K562 (cell line): ENCODE data around the gene TTC33. TPM values are rescaled to one million over a fixed set of nuclear protein-coding genes. Genes with fewer than 3 reads are reported as not detected.
A peak's percentile ranks its signal among the peaks of the same experiment; 100 is the strongest.

Experiments used
- ATAC-seq: fragments of 200-7000 bp; cut with Tn5 transposase; 3 replicates; pipeline ENCODE4 v1.9.1; 2020; ENCODE audit warnings: moderate library complexity
- BruUV-seq: library from RNA; stranded (reverse); fragments of 400-500 nt; replicated peaks from 2 replicates; lab custom pipeline; 2021; lab: Mats Ljungman, UMichigan
- CTCF ChIA-PET: fragments of 300-600 bp; formaldehyde crosslinking; extraction: SDS; loops from one replicate; lab custom pipeline; 2021; ENCODE audit warnings: low intra/inter-chr PET ratio; lab: Yijun Ruan, JAX
- POLR2A ChIA-PET: fragments of 300-600, 350-650 bp; sonication (Branson Sonifier 250); formaldehyde crosslinking; extraction: SDS; loops from one replicate; lab custom pipeline; 2021; ENCODE audit warnings: antibody characterized with exemption, inconsistent platforms; lab: Yijun Ruan, JAX
- DNase-seq, 4 experiments: peaks; one replicate each; pipeline versions ENCODE4 v3.0.0 to v3.0.0-alpha.2; 2011 to 2018; ENCODE audit warnings: low spot score in 3 of 4, mixed read lengths in 3 of 4; ENCODE audit errors: extremely low read depth in 1 of 4
- FAIRE-seq: peaks from 2 replicates; lab custom pipeline; 2011; peaks lifted over from hg19 to GRCh38; lab: Jason Lieb, UNC
- H2AFZ ChIP-seq: 2 replicates; pipeline ENCODE4 v1.6.0; 2011; ENCODE audit warnings: low read depth, low read length, control low read depth, inconsistent platforms
- H3K27ac ChIP-seq: fragments of 200-600 bp; 3 replicates; pipeline ENCODE4 v1.8.0; 2011; ENCODE audit warnings: low read depth, mild to moderate bottlenecking, control low read depth, inconsistent platforms, low read length, moderate library complexity, mixed read lengths; ENCODE audit errors: extremely low read depth
- H3K27me3 ChIP-seq, 2 experiments: fragments of 300-600 bp in 1 of 2; 2 replicates in 1 of 2; 3 replicates in 1 of 2; pipeline versions ENCODE4 v1.6.0 to v1.8.0; 2011; ENCODE audit warnings: inconsistent platforms in 2 of 2, low read length in 2 of 2, mild to moderate bottlenecking in 1 of 2, mixed read lengths in 1 of 2, moderate library complexity in 1 of 2; ENCODE audit not compliant: control insufficient read depth in 2 of 2, insufficient read depth in 2 of 2
- H3K36me3 ChIP-seq: fragments of 300-600 bp; 3 replicates; pipeline ENCODE4 v1.8.0; 2011; ENCODE audit warnings: mild to moderate bottlenecking, low read length, inconsistent platforms; ENCODE audit not compliant: control insufficient read depth, insufficient read depth
- H3K4me1 ChIP-seq, 2 experiments: fragments of 200-600 bp in 1 of 2; replicated peaks in 1 of 2; 2 replicates in 1 of 2; 3 replicates in 1 of 2; pipeline versions ENCODE4 v1.5.1 to v1.8.0; 2011; ENCODE audit warnings: inconsistent platforms in 2 of 2, low read length in 2 of 2, mild to moderate bottlenecking in 1 of 2, mixed read lengths in 1 of 2, moderate library complexity in 1 of 2; ENCODE audit not compliant: control insufficient read depth in 2 of 2, insufficient read depth in 2 of 2
- H3K4me2 ChIP-seq: 2 replicates; pipeline ENCODE4 v1.6.1; 2011; ENCODE audit warnings: low read length, control low read depth, inconsistent platforms, mixed read lengths; ENCODE audit not compliant: insufficient read depth
- H3K4me3 ChIP-seq: fragments of 200-600 bp; sonication (generic), shearing (Covaris generic); 2 replicates; pipeline ENCODE4 v1.5.1; 2016; ENCODE audit warnings: control low read depth, inconsistent platforms
- H3K79me2 ChIP-seq: fragments of 200-600 bp; 3 replicates; pipeline ENCODE4 v1.8.0; 2011; ENCODE audit warnings: low read length, inconsistent platforms; ENCODE audit not compliant: control insufficient read depth, insufficient read depth
- H3K9ac ChIP-seq, 2 experiments: 2 replicates each; pipeline versions ENCODE4 v1.6.0 to v1.6.1; 2011; ENCODE audit warnings: low read depth in 2 of 2, low read length in 2 of 2, control low read depth in 1 of 2, inconsistent platforms in 1 of 2, mild to moderate bottlenecking in 1 of 2, mixed read lengths in 1 of 2; ENCODE audit not compliant: insufficient read depth in 1 of 2
- H3K9me1 ChIP-seq: one replicate; pipeline ENCODE4 v1.6.0; 2011; ENCODE audit warnings: inconsistent platforms, mild to moderate bottlenecking, low read length, moderate library complexity; ENCODE audit not compliant: control insufficient read depth, insufficient read depth
- H3K9me3 ChIP-seq: replicated peaks from 2 replicates; pipeline ENCODE4 v1.5.1; 2011; ENCODE audit warnings: low read depth, low read length, inconsistent platforms; ENCODE audit not compliant: control insufficient read depth, insufficient read depth
- H4K20me1 ChIP-seq: replicated peaks from 2 replicates; pipeline ENCODE4 v1.6.1; 2011; ENCODE audit warnings: low read length, inconsistent platforms, mixed read lengths; ENCODE audit not compliant: control insufficient read depth, insufficient read depth
- ARID2 ChIP-seq: fragments of 450-650 bp; IDR thresholded peaks from 2 replicates; pipeline ENCODE4 v1.6.1; 2017; ENCODE audit warnings: antibody characterized with exemption, mild to moderate bottlenecking
- BHLHE40 ChIP-seq: IDR thresholded peaks from 2 replicates; pipeline ENCODE4 v1.6.1; 2011; ENCODE audit warnings: low read length, improper control_type of control experiment
- CTCF ChIP-seq, 3 experiments: IDR thresholded peaks in 2 of 3; conservative IDR thresholded peaks in 1 of 3; 2 replicates each; pipeline ENCODE4 v1.5.1; 2011 to 2012; ENCODE audit warnings: low read length in 3 of 3, mild to moderate bottlenecking in 3 of 3, control low read depth in 2 of 3, improper control_type of control experiment in 1 of 3, inconsistent platforms in 1 of 3, low read depth in 1 of 3, mixed read lengths in 1 of 3, moderate library complexity in 1 of 3; ENCODE audit not compliant: insufficient read depth in 2 of 3
- DEAF1 ChIP-seq: fragments of 450-650 bp; formaldehyde crosslinking; IDR thresholded peaks from 2 replicates; pipeline ENCODE4 v1.4.0; 2020; ENCODE audit warnings: mild to moderate bottlenecking, moderate library complexity
- EP300 ChIP-seq: IDR thresholded peaks from 2 replicates; pipeline ENCODE4 v1.6.1; 2012; ENCODE audit warnings: low read length, improper control_type of control experiment
- GABPA ChIP-seq: fragments of 200-800 bp; sonication (Bioruptor generic); conservative IDR thresholded peaks from 2 replicates; pipeline ENCODE4 v1.6.1; 2016; ENCODE audit warnings: low read depth, missing genetic modification characterization, missing compliant biosample characterization
- ILF3 ChIP-seq: fragments of 450-650 bp; IDR thresholded peaks from 2 replicates; pipeline ENCODE4 v1.6.1; 2018; ENCODE audit warnings: antibody characterized with exemption, mild to moderate bottlenecking, moderate library complexity, borderline replicate concordance
- NONO ChIP-seq, 2 experiments: fragments of 200-400 bp in 1 of 2; fragments of 450-650 bp in 1 of 2; formaldehyde crosslinking in 1 of 2; IDR thresholded peaks; 2 replicates each; pipeline ENCODE4 v1.6.1; 2017; ENCODE audit warnings: low read depth in 2 of 2, mild to moderate bottlenecking in 2 of 2, moderate library complexity in 2 of 2, low read length in 1 of 2
- RAD21 ChIP-seq, 2 experiments: fragments of 250-450 bp in 1 of 2; fragments of 450-650 bp in 1 of 2; sonication (Bioruptor Pico) in 1 of 2; formaldehyde crosslinking in 1 of 2; IDR thresholded peaks in 1 of 2; conservative IDR thresholded peaks in 1 of 2; 2 replicates each; pipeline versions ENCODE4 v1.4.0 to v1.8.0; 2020 to 2022; ENCODE audit warnings: mild to moderate bottlenecking in 2 of 2, moderate library complexity in 1 of 2
- RB1 ChIP-seq: fragments of 450-650 bp; IDR thresholded peaks from 2 replicates; pipeline ENCODE4 v1.6.1; 2017; ENCODE audit warnings: low read depth, mild to moderate bottlenecking
- SMARCE1 ChIP-seq: fragments of 450-650 bp; IDR thresholded peaks from 2 replicates; pipeline ENCODE4 v1.7.1; 2016; ENCODE audit warnings: mild to moderate bottlenecking
- SRF ChIP-seq, 2 experiments: fragments of 250-450, 450-650 bp in 1 of 2; sonication (Bioruptor Pico) in 1 of 2; sonication (generic) in 1 of 2; formaldehyde crosslinking; IDR thresholded peaks; 2 replicates each; pipeline versions ENCODE4 v1.5.0 to v1.5.1; 2020 to 2022; ENCODE audit warnings: mild to moderate bottlenecking in 1 of 2, missing genetic modification reagents in 1 of 2
- STAG1 ChIP-seq: sonication (generic); formaldehyde crosslinking; IDR thresholded peaks from 2 replicates; pipeline ENCODE4 v1.5.0; 2020; ENCODE audit warnings: missing genetic modification reagents, borderline replicate concordance
- ZNF347 ChIP-seq: fragments of 450-650 bp; formaldehyde crosslinking; IDR thresholded peaks from 2 replicates; pipeline ENCODE4 v1.4.0; 2020; ENCODE audit warnings: low read depth, mild to moderate bottlenecking, moderate library complexity
- ZNF449 ChIP-seq: fragments of 250-450 bp; sonication (Bioruptor Pico); IDR thresholded peaks from 2 replicates; pipeline ENCODE4 v1.8.0; 2022; ENCODE audit warnings: moderate library complexity, mild to moderate bottlenecking, inconsistent platforms
- ZNF644 ChIP-seq: fragments of 200-800 bp; sonication (Bioruptor generic); IDR thresholded peaks from 2 replicates; pipeline ENCODE4 v1.6.1; 2016; ENCODE audit warnings: low read depth, missing genetic modification characterization, missing compliant biosample characterization
- WGBS: fragments of 100-300 bp; shearing (Covaris generic); methylation state at CpG from one replicate; pipeline ENCODE4 v1.1.6; 2016; ENCODE audit warnings: low coverage, mixed read lengths; ENCODE audit not compliant: insufficient coverage; ENCODE audit errors: missing lambda C conversion rate; 5-methylcytosine and 5-hydroxymethylcytosine counted together
- in situ Hi-C: fragments of 300-500 bp; cut with MboI; formaldehyde crosslinking; loops from 4 replicates; pipeline ENCODE4 v1.15.0; 2018; ENCODE audit warnings: inconsistent platforms, mixed read lengths
- intact Hi-C: fragments of 100-400 bp; cut with micrococcal nuclease; formaldehyde crosslinking; loops from 2 replicates; pipeline ENCODE4 v1.14.2; 2022
- polyA plus RNA-seq, 8 experiments: library from polyadenylated mRNA; depleted of rRNA in 4 of 8; stranded (reverse) in 5 of 8; unstranded in 3 of 8; fragments of >200 nt; fragmentation: Nextera tagmentation in 2 of 8; fragmentation: Illumina TruSeq in 1 of 8; extraction: Ambion mirVana in 2 of 8; extraction: Trizol in 1 of 8; gene quantifications; 2 replicates each; pipeline versions ENCODE4 v1.2.1 to v1.2.3, GENCODE V29; 2011 to 2014; ENCODE audit warnings: inconsistent platforms in 1 of 8, missing spikeins in 1 of 8
- total RNA-seq, 7 experiments: library from RNA; depleted of rRNA in 6 of 7; stranded (reverse); fragments of >200 nt in 6 of 7; fragmentation: Illumina TruSeq in 2 of 7; extraction: Trizol in 2 of 7; gene quantifications; 2 replicates each; pipeline versions ENCODE4 v1.2.1 to v1.2.3, GENCODE V29; 2011 to 2021; ENCODE audit warnings: low replicate concordance in 1 of 7

Gene TTC33
- total and polyA plus RNA-seq, 9 of the 15 experiments (the other 6 are each of a cell fraction or from before 2014, with no cell fraction given), result 11.5 to 24.9 (median 21.1) TPM

- ChIA-PET POLR2A (no interaction called here), CTCF (interaction anchor here (0.5 to 2.3 kb wide), 7 partner anchors 10 to 1109 kb away, joined by 3 to 17 read pairs (median 3); no protein-coding TSS in a partner anchor)
- no peaks in the 10 kb centered on the region for H3K27me3 ChIP-seq
- no TSS peak for BruUV-seq
- no peaks in the 10 kb centered on the region for H3K79me2 ChIP-seq
- H3K9ac ChIP-seq, result no peak overlapping the region
- H3K27ac ChIP-seq, result no peak overlapping the region
- intact Hi-C loops, result loop anchor here (1.0 to 10.0 kb wide), 7 partner anchors 48 to 1109 kb away; no protein-coding TSS in a partner anchor
- H3K9me3 ChIP-seq, result no peaks in the 10 kb centered on the region
- H4K20me1 ChIP-seq, result no peaks in the 10 kb centered on the region
- peak; percentile 98 for FAIRE-seq
- no peak overlapping the region for H2AFZ ChIP-seq
- no peaks in the 10 kb centered on the region for H3K4me1 ChIP-seq
- H3K4me2 ChIP-seq, result no peak overlapping the region
- H3K4me3 ChIP-seq, result no peak overlapping the region
- in situ Hi-C loops, result loop anchor here (25.0 kb wide), 1 partner anchor 751 kb away; no protein-coding TSS in a partner anchor
- ATAC-seq, result peak; percentile 99
- H3K36me3 ChIP-seq, result no peaks in the 10 kb centered on the region
- DNase-seq, result peak; percentile 78 to 91 (median 81)
- whole genome bisulfite sequencing, result 2% methylated on average over 8 of the region's 8 CpGs
- H3K9me1 ChIP-seq, result no peaks in the 10 kb centered on the region
- no peak for TF ChIP-seq ZNF449 (CRISPR knock-in tag)
- no peak for TF ChIP-seq GABPA
- TF ChIP-seq SMARCE1, result no peak
- peak in 1 of 2 experiments; percentile 88; a peak in 1 of 4 replicates for TF ChIP-seq SRF (CRISPR knock-in tag; IDR thresholded peaks at IDR 0.05)
- TF ChIP-seq ZNF644 (tag), result no peak
- 0 out of 2 replicates have a peak, but pooled peaks have one; percentile 55 for TF ChIP-seq ILF3
- peak; percentile 78; the same call in 1 of the 2 replicates for TF ChIP-seq STAG1 (CRISPR knock-in tag)
- no peak for TF ChIP-seq ZNF347 (CRISPR knock-in tag)
- TF ChIP-seq NONO (IDR thresholded peaks at IDR 0.05; ENCODE audit: low read depth in 2 of 2, low read length in 1 of 2), result 0 out of 4 replicates have a peak, but pooled peaks of 1 of the 2 experiments have one; percentile 24
- peak; percentile 93 for TF ChIP-seq DEAF1 (CRISPR knock-in tag)
- peak; percentile 94 to 97 for TF ChIP-seq RAD21 (CRISPR knock-in tag; conservative IDR thresholded peaks at IDR 0.05 in 1 of 2, IDR thresholded peaks at IDR 0.05 in 1 of 2)
- TF ChIP-seq RB1, result peak; percentile 44; the same call in 1 of the 2 replicates
- no peak for TF ChIP-seq EP300
- 0 out of 2 replicates have a peak, but pooled peaks have one; percentile 30 for TF ChIP-seq ARID2
- TF ChIP-seq BHLHE40, result no peak
- peak; percentile 86 to 96 (median 87) for TF ChIP-seq CTCF (IDR thresholded peaks at IDR 0.05 in 2 of 3, conservative IDR thresholded peaks at IDR 0.05 in 1 of 3; ENCODE audit: insufficient read depth in 2 of 3, low read depth in 1 of 3, low read length in 3 of 3)
These were observed 67.5 kb downstream of the TTC33 start for GRCh38 chr5:40688127-40688761.
